HepG2 (cell line): ENCODE data around the gene ZFAND2B. TPM values are rescaled to one million over a fixed set of nuclear protein-coding genes. Genes with fewer than 3 reads are reported as not detected.

ENCODE experiments used
- ATF6 ChIP-seq: sonication (generic); formaldehyde crosslinking; conservative IDR thresholded peaks from 2 replicates; pipeline ENCODE4 v1.4.0; 2020; ENCODE audit warnings: missing genetic modification reagents
- CBX5 ChIP-seq: sonication (generic); formaldehyde crosslinking; IDR thresholded peaks from 2 replicates; pipeline ENCODE4 v1.4.0; 2020; ENCODE audit warnings: missing genetic modification reagents, borderline replicate concordance
- CSRNP2 ChIP-seq: sonication (generic); formaldehyde crosslinking; conservative IDR thresholded peaks from 2 replicates; pipeline ENCODE4 v1.8.0; 2022; ENCODE audit warnings: low read depth, missing genetic modification reagents
- ELK4 ChIP-seq: sonication (generic); formaldehyde crosslinking; IDR thresholded peaks from 2 replicates; pipeline ENCODE4 v1.9.0; 2021; ENCODE audit warnings: missing genetic modification reagents, borderline replicate concordance
- HES4 ChIP-seq: sonication (generic); formaldehyde crosslinking; IDR thresholded peaks from 2 replicates; pipeline ENCODE4 v1.9.0; 2021; ENCODE audit warnings: mild to moderate bottlenecking, missing genetic modification reagents, borderline replicate concordance
- KAT7 ChIP-seq: IDR thresholded peaks from 2 replicates; pipeline ENCODE4 v1.6.1; 2018; ENCODE audit warnings: borderline replicate concordance, missing compliant biosample characterization
- KDM1A ChIP-seq: IDR thresholded peaks from 2 replicates; pipeline ENCODE4 v1.6.1; 2016; ENCODE audit warnings: missing compliant biosample characterization
- MBD4 ChIP-seq: IDR thresholded peaks from 2 replicates; pipeline ENCODE4 v1.6.1; 2012; ENCODE audit warnings: low read length, inconsistent platforms, borderline replicate concordance
- NBN ChIP-seq: fragments of 450-650 bp; conservative IDR thresholded peaks from 2 replicates; pipeline ENCODE4 v1.6.1; 2017
- NR1H2 ChIP-seq: sonication (generic); formaldehyde crosslinking; IDR thresholded peaks from 2 replicates; pipeline ENCODE4 v1.8.1; 2022; ENCODE audit warnings: low read depth, missing genetic modification reagents, borderline replicate concordance
- PCBP1 ChIP-seq: fragments of 200-400 bp; formaldehyde crosslinking; IDR thresholded peaks from 2 replicates; pipeline ENCODE4 v1.6.1; 2017; ENCODE audit warnings: mild to moderate bottlenecking, low read depth, low read length, borderline replicate concordance
- POLR2AphosphoS5 ChIP-seq: IDR thresholded peaks from 2 replicates; pipeline ENCODE4 v1.6.1; 2012; ENCODE audit warnings: low read depth, low read length
- REL ChIP-seq: sonication (generic); formaldehyde crosslinking; conservative IDR thresholded peaks from 2 replicates; pipeline ENCODE4 v1.8.0; 2022; ENCODE audit warnings: mild to moderate bottlenecking, missing genetic modification reagents, moderate library complexity
- SP4 ChIP-seq: sonication (generic); formaldehyde crosslinking; IDR thresholded peaks from 2 replicates; pipeline ENCODE4 v1.8.1; 2023; ENCODE audit warnings: mild to moderate bottlenecking, missing genetic modification reagents
- ZBTB21 ChIP-seq: sonication (generic); formaldehyde crosslinking; IDR thresholded peaks from 2 replicates; pipeline ENCODE4 v1.4.0; 2020; ENCODE audit warnings: missing genetic modification reagents
- ZBTB25 ChIP-seq: IDR thresholded peaks from 2 replicates; pipeline ENCODE4 v1.6.1; 2018; ENCODE audit warnings: missing genetic modification reagents
- ZMAT5 ChIP-seq: sonication (generic); formaldehyde crosslinking; IDR thresholded peaks from 2 replicates; pipeline ENCODE4 v1.5.0; 2020; ENCODE audit warnings: mild to moderate bottlenecking, low read depth, missing genetic modification reagents, borderline replicate concordance
- ZNF674 ChIP-seq: sonication (generic); formaldehyde crosslinking; IDR thresholded peaks from 2 replicates; pipeline ENCODE4 v1.5.0; 2020; ENCODE audit warnings: low read depth, mild to moderate bottlenecking, missing genetic modification reagents
- ZNF709 ChIP-seq: sonication (generic); formaldehyde crosslinking; IDR thresholded peaks from 2 replicates; pipeline ENCODE4 v1.5.0; 2020; ENCODE audit warnings: mild to moderate bottlenecking, missing genetic modification reagents
- ZNF775 ChIP-seq: sonication (generic); formaldehyde crosslinking; IDR thresholded peaks from 2 replicates; pipeline ENCODE4 v1.4.0; 2020; ENCODE audit warnings: missing genetic modification reagents, mild to moderate bottlenecking, moderate library complexity, borderline replicate concordance
- ZNF780A ChIP-seq: sonication (generic); formaldehyde crosslinking; IDR thresholded peaks from 2 replicates; pipeline ENCODE4 v1.8.0; 2022; ENCODE audit warnings: mild to moderate bottlenecking, missing genetic modification reagents, moderate library complexity
- ZNF878 ChIP-seq: sonication (generic); formaldehyde crosslinking; IDR thresholded peaks from 2 replicates; pipeline ENCODE4 v1.8.1; 2023; ENCODE audit warnings: mild to moderate bottlenecking, missing genetic modification reagents, moderate library complexity
- polyA plus RNA-seq, 8 experiments: library from polyadenylated mRNA; depleted of rRNA in 3 of 8; stranded (reverse) in 7 of 8; unstranded in 1 of 8; fragments of >200 nt; fragmentation: Illumina TruSeq in 4 of 8; extraction: Trizol in 4 of 8; gene quantifications; 2 replicates each; pipeline versions ENCODE4 v1.2.1 to v1.2.3, GENCODE V29; 2011 to 2016; ENCODE audit warnings: low read depth in 4 of 8, missing spikeins in 1 of 8, mixed read lengths in 1 of 8; ENCODE audit not compliant: insufficient read depth in 1 of 8
- total RNA-seq, 5 experiments: library from RNA; depleted of rRNA; stranded (reverse); fragments of >200 nt; fragmentation: Illumina TruSeq; extraction: Trizol; gene quantifications; 2 replicates each; pipeline ENCODE4 v1.2.3, GENCODE V29; 2016; ENCODE audit warnings: low read depth in 1 of 5

The ZFAND2B gene
- total and polyA plus RNA-seq, 2 of the 13 experiments (the other 11 are each of a cell fraction or from before 2014, with no cell fraction given): 53.3 to 115 TPM

GRCh38 chr2:219176818-219177551, 29.6 kb upstream of the ZFAND2B start, which contains the start of gene CNPPD1 (continued):
- TF ChIP-seq CSRNP2 (CRISPR knock-in tag) (peak; percentile 89; the same call in 1 of the 2 replicates), HES4 (peak; percentile 96), NBN (no peak), POLR2AphosphoS5 (peak; percentile 92), ZNF674 (CRISPR knock-in tag) (peak; percentile 98; the same call in 1 of the 2 replicates), SP4 (CRISPR knock-in tag) (peak; percentile 99), ATF6 (CRISPR knock-in tag) (no peak; the same call in none of the 2 replicates), ZNF709 (CRISPR knock-in tag) (peak; percentile 89), ZNF780A (CRISPR knock-in tag) (peak; percentile 93), KDM1A (CRISPR knock-in tag) (peak; percentile 74; the same call in 1 of the 2 replicates), ZBTB25 (CRISPR knock-in tag) (peak; percentile 96; the same call in 1 of the 2 replicates), REL (CRISPR knock-in tag) (peak; percentile 98), ZNF775 (CRISPR knock-in tag) (peak; percentile 23; the same call in 1 of the 2 replicates), KAT7 (CRISPR knock-in tag) (peak; percentile 46; the same call in 1 of the 2 replicates), ZBTB21 (no peak), NR1H2 (CRISPR knock-in tag) (peak; percentile 94), ELK4 (CRISPR knock-in tag) (peak; percentile 84; the same call in 1 of the 2 replicates), ZNF878 (peak; percentile 98), MBD4 (no peak), CBX5 (CRISPR knock-in tag) (peak; percentile 87; the same call in 1 of the 2 replicates), ZMAT5 (no peak), PCBP1 (no peak)
